HG03378 (cell line): ENCODE data around the gene CD27.
A peak's percentile ranks its signal among the peaks of the same experiment; 100 is the strongest.

Experiments
- ATAC-seq: cut with Tn5 transposase; IDR thresholded peaks from one replicate; pipeline ENCODE4 v1.9.1; 2021; ENCODE audit warnings: mild to moderate bottlenecking, moderate library complexity; ENCODE audit not compliant: unreplicated experiment

The CD27 gene

GRCh38 chr12:6434205-6435140 lies 10.3 kb upstream of the CD27 start:
- no peak for ATAC-seq

- no peak for ATAC-seq
Observed at GRCh38 chr12:6435961-6436715, 8.6 kb upstream of the CD27 start.

- ATAC-seq, result no peak
Observed at GRCh38 chr12:6437586-6437985, 7.2 kb upstream of the CD27 start.

- ATAC-seq, result no peak
Observed at GRCh38 chr12:6438345-6438744, 6.4 kb upstream of the CD27 start.

- no peak for ATAC-seq
Observed at GRCh38 chr12:6440391-6440790, 4.4 kb upstream of the CD27 start.

GRCh38 chr12:6442836-6443235 lies 1.9 kb upstream of the CD27 start:
- ATAC-seq, result no peak

GRCh38 chr12:6443361-6443983 lies 1.3 kb upstream of the CD27 start:
- ATAC-seq, result no peak

GRCh38 chr12:6444031-6444430 lies 724 bp upstream of the CD27 start:
- no peak for ATAC-seq

GRCh38 chr12:6450091-6450868 lies 5.5 kb downstream of the CD27 start:
- no peak for ATAC-seq

- no peak for ATAC-seq
Observed at GRCh38 chr12:6450869-6451347, 6.2 kb downstream of the CD27 start.

GRCh38 chr12:6451348-6452244 lies 6.8 kb downstream of the CD27 start, which contains the start of gene TAPBPL:
TSS of gene TAPBPL (plus strand) at chr12:6452042. CDS start at chr12:6452249, 207 bp downstream.
- peak; percentile 52 for ATAC-seq

- ATAC-seq, result no peak
Observed at GRCh38 chr12:6452245-6452943, 7.6 kb downstream of the CD27 start.

- no peak for ATAC-seq
Observed at GRCh38 chr12:6452944-6453630, 8.3 kb downstream of the CD27 start.

GRCh38 chr12:6457220-6457945 lies 12.6 kb downstream of the CD27 start:
- ATAC-seq, result no peak

GRCh38 chr12:6458281-6459003 lies 13.7 kb downstream of the CD27 start:
- ATAC-seq, result no peak

GRCh38 chr12:6459004-6459337 lies 14.2 kb downstream of the CD27 start:
- no peak for ATAC-seq

- ATAC-seq, result no peak
Observed at GRCh38 chr12:6460751-6461371, 16.1 kb downstream of the CD27 start.
